Uterus (tissue), 2 donors: ENCODE results near the gene LDLR.

Experiments
- CTCF ChIP-seq, 4 experiments: fragments of 200-600 bp in 2 of 4; fragments of 450-650 bp in 2 of 4; sonication (generic) in 2 of 4; IDR thresholded peaks; one replicate each; pipeline ENCODE4 v1.5.1; 2016 to 2019; ENCODE audit warnings: antibody characterized with exemption in 4 of 4, mild to moderate bottlenecking in 2 of 4, moderate library complexity in 1 of 4
- POLR2A ChIP-seq, 2 donors: fragments of 450-650 bp; IDR thresholded peaks; one replicate each; pipeline ENCODE4 v1.6.1; 2016; ENCODE audit warnings: antibody characterized with exemption in 2 of 2, mild to moderate bottlenecking in 1 of 2, moderate library complexity in 1 of 2

- TF ChIP-seq CTCF (IDR thresholded peaks at IDR 0.05) (no peak), POLR2A (IDR thresholded peaks at IDR 0.05) (no peak)
These were observed 81.9 kb downstream of the LDLR start for GRCh38 chr19:11171144-11171543.
